Measurements from ENCODE around the gene TSG101.

DNA sequence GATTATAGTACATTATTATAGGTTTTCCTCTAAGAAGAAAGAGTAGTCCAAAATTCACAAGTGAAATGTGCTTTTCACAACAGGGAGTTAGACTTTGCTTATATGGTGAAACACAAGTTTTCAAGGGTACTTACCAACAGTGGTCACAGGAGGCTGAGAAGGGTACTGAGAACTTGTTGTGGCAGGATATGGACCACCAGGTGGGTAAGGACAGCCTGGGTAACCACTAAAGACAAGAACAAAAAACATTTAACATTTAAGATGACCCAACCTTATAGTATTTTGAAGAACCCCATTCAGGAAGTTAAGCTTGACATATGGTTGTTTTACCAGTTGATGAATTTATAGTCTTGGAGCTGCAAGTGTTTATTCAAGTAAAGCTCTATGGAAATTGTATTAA is 24.4 kb downstream of the TSG101 start:
- TF ChIP-seq, protein P1, sequence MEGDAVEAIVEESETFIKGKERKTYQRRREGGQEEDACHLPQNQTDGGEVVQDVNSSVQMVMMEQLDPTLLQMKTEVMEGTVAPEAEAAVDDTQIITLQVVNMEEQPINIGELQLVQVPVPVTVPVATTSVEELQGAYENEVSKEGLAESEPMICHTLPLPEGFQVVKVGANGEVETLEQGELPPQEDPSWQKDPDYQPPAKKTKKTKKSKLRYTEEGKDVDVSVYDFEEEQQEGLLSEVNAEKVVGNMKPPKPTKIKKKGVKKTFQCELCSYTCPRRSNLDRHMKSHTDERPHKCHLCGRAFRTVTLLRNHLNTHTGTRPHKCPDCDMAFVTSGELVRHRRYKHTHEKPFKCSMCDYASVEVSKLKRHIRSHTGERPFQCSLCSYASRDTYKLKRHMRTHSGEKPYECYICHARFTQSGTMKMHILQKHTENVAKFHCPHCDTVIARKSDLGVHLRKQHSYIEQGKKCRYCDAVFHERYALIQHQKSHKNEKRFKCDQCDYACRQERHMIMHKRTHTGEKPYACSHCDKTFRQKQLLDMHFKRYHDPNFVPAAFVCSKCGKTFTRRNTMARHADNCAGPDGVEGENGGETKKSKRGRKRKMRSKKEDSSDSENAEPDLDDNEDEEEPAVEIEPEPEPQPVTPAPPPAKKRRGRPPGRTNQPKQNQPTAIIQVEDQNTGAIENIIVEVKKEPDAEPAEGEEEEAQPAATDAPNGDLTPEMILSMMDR (IDR thresholded peaks at IDR 0.05): no peak
- no peak for TF ChIP-seq POLR2A (IDR thresholded peaks at IDR 0.05)
